HG03108 (cell line): ENCODE data around the gene DOK5.

ENCODE experiments used
- ATAC-seq: cut with Tn5 transposase; IDR thresholded peaks from one replicate; pipeline ENCODE4 v1.9.1; 2021; ENCODE audit warnings: moderate library complexity; ENCODE audit not compliant: unreplicated experiment

Gene DOK5

GRCh38 chr20:54555150-54555549 lies 79.8 kb downstream of the DOK5 start:
- no peak for ATAC-seq

- no peak for ATAC-seq
Observed at GRCh38 chr20:54556406-54556805, 81.0 kb downstream of the DOK5 start.

GRCh38 chr20:54557806-54558590 lies 82.6 kb downstream of the DOK5 start:
- ATAC-seq: no peak

- ATAC-seq: no peak
Observed at GRCh38 chr20:54559890-54560289, 84.5 kb downstream of the DOK5 start.

GRCh38 chr20:54560357-54560756 lies 85.0 kb downstream of the DOK5 start:
- no peak for ATAC-seq

GRCh38 chr20:54565255-54565654 lies 89.9 kb downstream of the DOK5 start:
- ATAC-seq: no peak

GRCh38 chr20:54566031-54566688 lies 90.8 kb downstream of the DOK5 start:
- ATAC-seq: no peak

GRCh38 chr20:54570561-54570960 lies 95.2 kb downstream of the DOK5 start:
- no peak for ATAC-seq

- ATAC-seq: no peak
Observed at GRCh38 chr20:54572665-54573435, 97.5 kb downstream of the DOK5 start.

GRCh38 chr20:54573838-54574237 lies 98.4 kb downstream of the DOK5 start:
- ATAC-seq: no peak

- ATAC-seq: no peak
Observed at GRCh38 chr20:54576518-54576917, 101.1 kb downstream of the DOK5 start.

- ATAC-seq: no peak
Observed at GRCh38 chr20:54577637-54578036, 102.2 kb downstream of the DOK5 start.

- ATAC-seq: no peak
Observed at GRCh38 chr20:54585217-54585616, 109.8 kb downstream of the DOK5 start.

- ATAC-seq: no peak
Observed at GRCh38 chr20:54587408-54587807, 112.0 kb downstream of the DOK5 start.

- ATAC-seq: no peak
Observed at GRCh38 chr20:54589402-54590030, 114.1 kb downstream of the DOK5 start.

GRCh38 chr20:54590856-54591255 lies 115.5 kb downstream of the DOK5 start:
- no peak for ATAC-seq

- no peak for ATAC-seq
Observed at GRCh38 chr20:54596651-54597050, 121.3 kb downstream of the DOK5 start.

- ATAC-seq: no peak
Observed at GRCh38 chr20:54598352-54598751, 123.0 kb downstream of the DOK5 start.

GRCh38 chr20:54600634-54601033 lies 125.2 kb downstream of the DOK5 start:
- ATAC-seq: no peak

- ATAC-seq: no peak
Observed at GRCh38 chr20:54601831-54602515, 126.6 kb downstream of the DOK5 start.

GRCh38 chr20:54605319-54605718 lies 129.9 kb downstream of the DOK5 start:
- no peak for ATAC-seq
